Spleen (tissue), 11 donors: ENCODE results near the gene DDAH1. TPM values are rescaled to one million over a fixed set of nuclear protein-coding genes. Genes with fewer than 3 reads are reported as not detected.

ENCODE experiments used
- DNase-seq: peaks from one replicate; pipeline ENCODE4 v3.0.0-alpha.2; 2020
- H3K27ac ChIP-seq, 8 donors: fragments of 200-600 bp; sonication (generic) in 7 of 8; 1 replicate in 4 of 8; 2 replicates in 4 of 8; pipeline versions ENCODE4 v1.5.0 to v1.8.0; 2016 to 2021; ENCODE audit warnings: inconsistent platforms in 4 of 8, mild to moderate bottlenecking in 4 of 8, moderate library complexity in 1 of 8
- H3K27me3 ChIP-seq, 7 donors: fragments of 200-600 bp; sonication (generic) in 6 of 7; replicated peaks in 1 of 7; 1 replicate in 4 of 7; 2 replicates in 3 of 7; pipeline versions ENCODE4 v1.5.0 to v1.8.0; 2016 to 2021; ENCODE audit warnings: inconsistent platforms in 3 of 7, mild to moderate bottlenecking in 1 of 7
- H3K36me3 ChIP-seq, 6 donors: fragments of 200-600 bp; sonication (generic) in 5 of 6; 1 replicate in 4 of 6; 2 replicates in 2 of 6; pipeline versions ENCODE4 v1.5.0 to v1.8.0; 2016 to 2021; ENCODE audit warnings: inconsistent platforms in 2 of 6
- H3K4me1 ChIP-seq, 6 donors: fragments of 200-600 bp; sonication (generic) in 5 of 6; 1 replicate in 3 of 6; 2 replicates in 3 of 6; pipeline versions ENCODE4 v1.5.0 to v1.8.0; 2016 to 2021; ENCODE audit warnings: inconsistent platforms in 3 of 6
- H3K4me3 ChIP-seq, 8 donors: fragments of 200-600 bp; sonication (generic) in 7 of 8; 1 replicate in 4 of 8; 2 replicates in 4 of 8; pipeline versions ENCODE4 v1.5.0 to v1.8.0; 2016 to 2021; ENCODE audit warnings: inconsistent platforms in 4 of 8, mild to moderate bottlenecking in 4 of 8, moderate library complexity in 2 of 8
- H3K9me3 ChIP-seq, 8 donors: fragments of 200-600 bp; sonication (generic) in 7 of 8; 1 replicate in 4 of 8; 2 replicates in 4 of 8; pipeline versions ENCODE4 v1.5.0 to v1.8.0; 2016 to 2021; ENCODE audit warnings: inconsistent platforms in 4 of 8
- CTCF ChIP-seq, 11 experiments: fragments of 200-600 bp in 7 of 11; fragments of 450-650 bp in 4 of 11; sonication (generic) in 4 of 11; IDR thresholded peaks in 8 of 11; conservative IDR thresholded peaks in 3 of 11; 1 replicate in 7 of 11; 2 replicates in 4 of 11; pipeline versions ENCODE4 v1.4.0 to v1.8.0; 2016 to 2021; ENCODE audit warnings: antibody characterized with exemption in 11 of 11, inconsistent platforms in 4 of 11, mild to moderate bottlenecking in 1 of 11
- POLR2A ChIP-seq, 3 donors: fragments of 450-650 bp; IDR thresholded peaks; one replicate each; pipeline ENCODE4 v1.5.1; 2017; ENCODE audit warnings: antibody characterized with exemption in 3 of 3, mild to moderate bottlenecking in 1 of 3
- POLR2AphosphoS5 ChIP-seq, 3 donors: sonication (generic); formaldehyde crosslinking; IDR thresholded peaks; one replicate each; pipeline ENCODE4 v1.5.1; 2017; ENCODE audit warnings: antibody characterized with exemption in 3 of 3
- WGBS, 5 donors: extraction: QIAGEN DNeasy Blood & Tissue Kit in 3 of 5; methylation state at CpG; one replicate each; pipeline versions ENCODE4 v1.1.5 to v1.1.7; 2013 to 2018; 5-methylcytosine and 5-hydroxymethylcytosine counted together
- intact Hi-C: fragments of 100-400 bp; cut with DNase I; formaldehyde crosslinking; loops from one replicate; pipeline ENCODE4 v1.15.0; 2023; ENCODE audit warnings: low total_unique reads
- polyA plus RNA-seq, 3 donors: library from polyadenylated mRNA; stranded (reverse); fragments of 200-250 nt; gene quantifications; one replicate each; pipeline ENCODE4 v1.2.1, GENCODE V29; 2013
- total RNA-seq, 7 donors: library from RNA; depleted of rRNA in 3 of 7; stranded (reverse); fragments of >200 nt in 3 of 7; fragmentation: NEBNext Ultra II Directional in 4 of 7; extraction: Animal tissue kit (Norgen Biotek cat#: 25700) in 4 of 7; gene quantifications; one replicate each; pipeline versions ENCODE4 v1.1.0 to v1.2.1, GENCODE V29; 2016 to 2021
- donor health status: healthy with polysubstance abuse.
- donor health status: DM: no; HTN: no; CAD: no; lungs with moderate emphysema.
- donor health status: DM: no; HTN: no; CAD: no.
- donor health status: Bipolar disorder and iron deficiency.
- donor health status: healthy.
- donor health status: DM: no; HTN: no; CAD: no.
- donor health status: DM: yes; HTN: yes; CAD: no.

DDAH1 gene
- total and polyA plus RNA-seq, 10 donors = 1.8 to 19.8 (median 13.7) TPM

- intact Hi-C loops = no loop called here
Observed at GRCh38 chr1:85361606-85362296, 103.2 kb downstream of the DDAH1 start.

GRCh38 chr1:85360730-85361493 is 104.0 kb downstream of the DDAH1 start:
- Histone ChIP-seq H3K9me3 (no peaks in the 10 kb centered on the region), H3K4me3 (no peak overlapping the region), H3K27ac (no peak overlapping the region), H3K36me3 (no peaks in the 10 kb centered on the region), H3K4me1 (no peaks in the 10 kb centered on the region), H3K27me3 (no peaks in the 10 kb centered on the region)
- no peak for DNase-seq
- 80 to 89% (median 88%) methylated on average over 3 of the region's 3 CpGs for WGBS, 5 donors
- TF ChIP-seq CTCF (IDR thresholded peaks at IDR 0.05 in 8 of 11, conservative IDR thresholded peaks at IDR 0.05 in 3 of 11) (no peak), POLR2A (IDR thresholded peaks at IDR 0.05) (no peak), POLR2AphosphoS5 (IDR thresholded peaks at IDR 0.05) (no peak)
- intact Hi-C loops = no loop called here

More at GRCh38 chr1:85361606-85362296, 103.2 kb downstream of the DDAH1 start:
- H3K27me3 ChIP-seq = no peaks in the 10 kb centered on the region
- no peak overlapping the region for H3K4me3 ChIP-seq
- no peaks in the 10 kb centered on the region for H3K36me3 ChIP-seq
- H3K4me1 ChIP-seq = no peaks in the 10 kb centered on the region
- TF ChIP-seq POLR2AphosphoS5 (IDR thresholded peaks at IDR 0.05) (no peak), CTCF (IDR thresholded peaks at IDR 0.05 in 8 of 11, conservative IDR thresholded peaks at IDR 0.05 in 3 of 11) (no peak), POLR2A (IDR thresholded peaks at IDR 0.05) (no peak)
- H3K27ac ChIP-seq = no peak overlapping the region
- DNase-seq = no peak
- H3K9me3 ChIP-seq = no peaks in the 10 kb centered on the region

- TF ChIP-seq POLR2A (IDR thresholded peaks at IDR 0.05) (no peak), POLR2AphosphoS5 (IDR thresholded peaks at IDR 0.05) (no peak), CTCF (IDR thresholded peaks at IDR 0.05 in 8 of 11, conservative IDR thresholded peaks at IDR 0.05 in 3 of 11) (no peak)
- H3K4me1 ChIP-seq = no peaks in the 10 kb centered on the region
- 74 to 89% (median 83%) methylated on average over 1 of the region's 1 CpG for WGBS, 5 donors
Observed at GRCh38 chr1:85359874-85360721, 104.9 kb downstream of the DDAH1 start.

More at GRCh38 chr1:85359874-85360721, 104.9 kb downstream of the DDAH1 start:
- no peaks in the 10 kb centered on the region for H3K9me3 ChIP-seq
- peak overlapping the region in 2 of 8 donors; percentile 9 to 14 for H3K27ac ChIP-seq
- H3K36me3 ChIP-seq = no peaks in the 10 kb centered on the region
- H3K27me3 ChIP-seq = no peaks in the 10 kb centered on the region
- intact Hi-C loops = no loop called here
- no peak overlapping the region for H3K4me3 ChIP-seq
- no peak for DNase-seq
